LNCaP clone FGC (cell line): ENCODE data around the gene ARHGAP4.

Experiments used
- DNase-seq: peaks from one replicate; pipeline ENCODE4 v3.0.0-alpha.2; 2011; ENCODE audit warnings: low read depth
- H3K4me3 ChIP-seq: 2 replicates; pipeline ENCODE4 v1.5.1; 2011; ENCODE audit warnings: mild to moderate bottlenecking, low read depth, low read length, control low read depth
- TF ChIP-seq, protein P1 (sequence below): IDR thresholded peaks from 2 replicates; pipeline ENCODE4 v1.5.1; 2012; ENCODE audit warnings: mild to moderate bottlenecking; ENCODE audit not compliant: control insufficient read depth, insufficient read depth; ENCODE audit errors: extremely low read depth

Gene ARHGAP4

DNA sequence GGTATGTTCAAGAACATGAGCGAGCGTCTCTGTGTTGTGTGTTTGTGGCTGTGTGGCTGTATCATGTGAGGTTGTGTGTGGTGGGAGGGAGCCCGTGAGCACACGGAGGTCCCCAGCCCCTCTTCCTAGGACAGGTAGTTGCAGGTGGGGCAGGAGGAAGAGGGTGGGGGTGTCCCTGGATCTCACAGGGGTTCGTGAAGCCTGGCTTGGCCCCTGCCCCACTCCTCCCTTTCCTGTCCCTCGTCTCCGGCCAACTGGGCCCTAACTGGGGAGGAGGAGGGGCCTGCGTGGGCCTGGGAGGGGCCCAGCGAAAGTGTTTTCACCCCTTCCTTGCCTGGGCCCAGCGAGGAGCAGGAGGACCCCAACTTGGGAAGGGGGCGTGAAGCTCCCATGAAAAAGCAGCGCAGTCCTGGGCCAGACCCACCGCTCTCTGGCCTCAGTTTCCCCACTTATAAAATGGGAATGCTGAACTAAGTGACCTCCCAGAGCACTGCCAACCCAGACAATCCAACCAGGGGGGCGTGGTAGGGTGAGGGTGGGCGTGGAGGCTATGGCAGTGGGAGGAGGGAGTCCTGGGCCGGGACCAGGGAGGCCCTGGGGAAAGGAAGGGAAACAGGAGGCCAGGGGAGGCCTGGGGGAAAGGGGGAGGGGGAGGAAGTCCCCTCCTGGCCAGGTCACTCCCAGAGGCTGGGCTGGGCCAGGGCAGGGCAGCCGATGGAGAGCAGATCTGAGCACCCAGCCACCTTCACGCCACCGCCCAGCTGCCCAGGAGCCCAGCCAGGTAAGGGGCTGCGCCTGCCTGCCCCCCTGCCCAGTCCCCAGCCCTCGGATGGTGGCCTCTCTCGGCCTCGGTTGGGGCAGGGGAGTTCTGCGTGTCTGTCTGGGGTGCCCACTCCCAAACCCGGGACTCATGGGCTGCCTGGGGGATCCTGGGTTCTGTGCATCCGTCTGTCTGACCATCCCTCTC lies 21.8 kb downstream of the ARHGAP4 start, which contains the start of gene AVPR2:
AVPR2 (plus strand) TSS at position 683 of the 967 bp plus-strand sequence. CDS start 473 bp downstream, outside the sequence.
- TF ChIP-seq, protein P1, sequence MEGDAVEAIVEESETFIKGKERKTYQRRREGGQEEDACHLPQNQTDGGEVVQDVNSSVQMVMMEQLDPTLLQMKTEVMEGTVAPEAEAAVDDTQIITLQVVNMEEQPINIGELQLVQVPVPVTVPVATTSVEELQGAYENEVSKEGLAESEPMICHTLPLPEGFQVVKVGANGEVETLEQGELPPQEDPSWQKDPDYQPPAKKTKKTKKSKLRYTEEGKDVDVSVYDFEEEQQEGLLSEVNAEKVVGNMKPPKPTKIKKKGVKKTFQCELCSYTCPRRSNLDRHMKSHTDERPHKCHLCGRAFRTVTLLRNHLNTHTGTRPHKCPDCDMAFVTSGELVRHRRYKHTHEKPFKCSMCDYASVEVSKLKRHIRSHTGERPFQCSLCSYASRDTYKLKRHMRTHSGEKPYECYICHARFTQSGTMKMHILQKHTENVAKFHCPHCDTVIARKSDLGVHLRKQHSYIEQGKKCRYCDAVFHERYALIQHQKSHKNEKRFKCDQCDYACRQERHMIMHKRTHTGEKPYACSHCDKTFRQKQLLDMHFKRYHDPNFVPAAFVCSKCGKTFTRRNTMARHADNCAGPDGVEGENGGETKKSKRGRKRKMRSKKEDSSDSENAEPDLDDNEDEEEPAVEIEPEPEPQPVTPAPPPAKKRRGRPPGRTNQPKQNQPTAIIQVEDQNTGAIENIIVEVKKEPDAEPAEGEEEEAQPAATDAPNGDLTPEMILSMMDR, result no peak
- DNase-seq, result no peak
- H3K4me3 ChIP-seq, result no peak within 1 kb of the TSS

DNA sequence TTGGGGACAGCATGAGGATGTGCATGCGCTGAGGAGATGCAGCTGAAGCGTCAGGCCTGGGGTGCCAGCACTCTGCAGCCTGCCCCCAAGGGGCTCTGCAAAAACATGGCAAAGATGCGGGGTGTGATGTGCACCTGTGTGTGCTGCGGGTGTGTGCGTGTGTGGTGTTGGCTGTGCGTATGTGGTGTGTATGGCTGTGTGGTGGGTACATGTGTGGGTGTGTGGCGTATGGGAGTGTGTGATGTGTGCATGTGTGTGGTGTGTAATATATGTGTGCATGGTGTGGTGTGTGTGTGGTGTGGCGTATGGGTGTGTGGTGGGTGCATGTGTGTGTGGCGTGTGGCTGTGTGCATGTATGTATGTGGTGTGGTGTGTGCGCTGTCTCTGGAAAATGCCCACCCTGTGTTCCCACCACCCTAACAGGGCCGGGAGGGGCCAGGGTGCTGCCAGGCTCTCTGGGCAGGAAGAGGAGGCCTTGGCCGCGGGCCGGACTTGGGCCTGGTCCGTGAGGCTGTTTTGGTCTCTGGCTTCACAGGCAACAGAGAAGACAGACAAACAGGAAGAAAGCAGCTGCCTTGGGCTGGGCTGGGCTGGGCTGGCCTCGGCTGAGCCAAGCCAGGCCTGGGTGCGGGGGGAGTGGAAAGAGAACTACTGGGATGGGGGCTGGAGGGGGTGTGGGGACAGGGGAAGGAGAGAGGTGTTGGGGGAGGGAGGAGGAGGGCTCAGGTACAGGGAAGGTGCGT lies 22.7 kb downstream of the ARHGAP4 start:
- no peak overlapping the region for H3K4me3 ChIP-seq
- DNase-seq, result no peak
- TF ChIP-seq, protein P1, result no peak

DNA sequence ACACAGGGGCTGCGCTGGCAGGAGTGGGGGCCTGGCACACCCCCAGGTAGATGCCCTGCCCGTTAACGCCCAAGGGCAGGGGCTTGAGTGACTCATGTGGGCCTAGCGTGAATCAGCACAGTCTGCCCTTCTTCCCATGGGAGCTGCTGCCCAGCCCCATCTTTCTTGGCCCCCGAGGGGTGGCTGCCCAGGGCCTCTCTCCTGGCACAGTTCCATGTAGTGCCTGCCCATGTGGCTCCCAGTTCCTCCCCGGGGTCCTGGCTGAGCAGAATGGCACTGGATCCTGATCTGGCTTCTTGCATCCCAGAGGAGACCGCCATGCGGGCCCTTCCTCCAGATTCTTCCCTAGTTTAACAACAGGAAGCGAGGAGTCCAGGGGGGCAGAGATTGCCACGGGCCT lies 23.7 kb downstream of the ARHGAP4 start:
- DNase-seq, result no peak
- TF ChIP-seq, protein P1, result no peak
- no peak overlapping the region for H3K4me3 ChIP-seq

DNA sequence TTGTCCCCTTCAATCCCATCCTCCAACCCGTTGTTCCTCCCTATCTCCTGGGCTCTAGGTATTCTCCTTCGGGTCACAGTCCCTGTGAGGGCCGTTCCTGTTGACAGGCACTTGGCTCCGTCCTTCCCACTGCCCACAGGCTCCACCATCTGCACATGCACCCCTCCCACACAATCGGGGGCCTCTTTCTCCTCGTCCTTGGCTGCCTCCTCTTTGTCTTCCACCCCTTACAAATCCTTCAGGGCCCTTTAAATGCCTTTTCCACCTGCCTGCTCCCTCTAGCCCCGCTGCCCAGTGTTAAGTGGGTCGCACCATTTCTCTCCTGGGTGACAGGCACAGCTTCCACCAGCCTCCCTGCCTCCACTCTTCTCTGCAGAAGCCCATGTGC lies 24.3 kb downstream of the ARHGAP4 start:
- no peak for DNase-seq
- TF ChIP-seq, protein P1, result no peak
- H3K4me3 ChIP-seq, result no peak overlapping the region

DNA sequence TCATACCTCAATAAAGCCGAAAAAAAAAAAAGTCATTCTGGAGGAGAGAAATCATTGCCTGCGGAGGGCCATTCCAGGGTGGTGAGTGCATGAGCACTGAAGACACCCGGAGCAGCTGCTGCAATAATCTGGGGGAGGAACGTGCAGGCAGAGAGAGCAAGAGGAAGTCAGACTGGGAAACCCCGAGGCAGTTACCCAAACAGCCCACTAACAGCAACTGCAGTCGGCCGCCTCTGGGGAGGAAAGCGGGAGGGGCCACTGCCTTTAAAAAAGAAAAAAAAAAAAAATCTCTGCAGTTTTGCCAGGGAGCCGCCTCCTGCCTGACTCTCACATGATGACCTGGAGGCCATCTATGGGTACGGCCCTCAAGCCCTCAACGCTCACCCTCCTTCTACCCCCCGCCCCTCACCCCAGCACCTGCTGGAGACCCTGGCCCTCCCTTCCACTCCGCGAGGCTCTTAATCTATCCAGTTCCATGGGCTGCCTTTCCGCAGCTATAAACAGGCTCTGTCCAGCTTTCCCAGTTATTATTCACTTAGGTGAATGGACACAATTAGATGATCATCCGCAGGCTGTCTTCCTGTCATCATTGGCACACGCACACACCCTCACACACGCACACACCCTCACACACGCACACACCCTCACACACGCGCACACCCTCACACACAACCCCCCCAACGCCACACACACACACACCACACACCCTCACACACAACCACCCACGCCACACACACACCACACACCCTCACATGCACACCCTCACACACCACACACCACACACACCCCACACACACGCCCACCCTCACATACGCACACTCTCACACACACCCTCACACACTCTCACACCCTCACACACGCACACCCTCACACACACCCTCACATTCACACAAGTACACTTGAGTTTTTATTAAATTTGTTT lies 25.0 kb downstream of the ARHGAP4 start:
- DNase-seq, result no peak
- H3K4me3 ChIP-seq, result no peak overlapping the region
- TF ChIP-seq, protein P1, result no peak

DNA sequence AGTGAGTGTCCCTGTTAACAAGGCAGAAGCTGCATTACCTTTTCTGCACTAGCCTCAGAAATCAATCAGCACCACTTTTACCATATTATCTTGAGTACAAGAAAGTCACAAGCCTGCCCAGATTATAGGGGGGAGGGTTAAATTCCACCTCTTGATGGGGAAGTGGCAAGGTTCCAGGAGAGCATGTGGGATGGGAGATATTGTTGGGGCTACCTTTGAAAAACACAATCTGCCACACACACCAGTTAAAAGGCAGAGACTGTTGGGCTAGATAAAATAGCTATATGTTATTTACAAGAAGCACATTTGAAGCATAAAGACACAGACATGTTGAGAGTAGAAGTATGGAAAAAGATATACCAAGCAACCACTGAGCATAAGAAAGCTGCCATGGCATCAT lies 28.2 kb downstream of the ARHGAP4 start:
- DNase-seq, result no peak
- TF ChIP-seq, protein P1, result no peak
- no peak overlapping the region for H3K4me3 ChIP-seq
